Retinal pigment epithelial cell (primary cell): ENCODE measurements around the gene JAZF1.
A peak's percentile ranks its signal among the peaks of the same experiment; 100 is the strongest.

ENCODE experiments used
- DNase-seq: peaks from one replicate; pipeline ENCODE4 v3.0.0-alpha.2; 2010; ENCODE audit warnings: low read depth
- H3K4me3 ChIP-seq: 2 replicates; pipeline ENCODE4 v1.5.1; 2011; ENCODE audit warnings: mild to moderate bottlenecking, low read length, control low read depth, moderate library complexity
- CTCF ChIP-seq: conservative IDR thresholded peaks from 2 replicates; pipeline ENCODE4 v1.5.1; 2011; ENCODE audit warnings: low read depth, low read length, control low read depth, inconsistent platforms

Gene JAZF1

GRCh38 chr7:28132959-28133870 lies 47.4 kb downstream of the JAZF1 start:
- no peak for DNase-seq
- no peak for TF ChIP-seq CTCF
- no peak overlapping the region for H3K4me3 ChIP-seq

- no peak for TF ChIP-seq CTCF
- DNase-seq = no peak
- no peak overlapping the region for H3K4me3 ChIP-seq
Observed at GRCh38 chr7:28130277-28130676, 50.3 kb downstream of the JAZF1 start.

GRCh38 chr7:28128608-28129007 lies 52.0 kb downstream of the JAZF1 start:
- no peak for TF ChIP-seq CTCF
- H3K4me3 ChIP-seq = no peak overlapping the region
- peak; percentile 45 for DNase-seq

- no peak for DNase-seq
- no peak for TF ChIP-seq CTCF
Observed at GRCh38 chr7:28126410-28127041, 54.1 kb downstream of the JAZF1 start.

GRCh38 chr7:28125431-28126409 lies 54.9 kb downstream of the JAZF1 start:
- H3K4me3 ChIP-seq = no peak overlapping the region
- DNase-seq = no peak
- no peak for TF ChIP-seq CTCF

More at GRCh38 chr7:28126410-28127041, 54.1 kb downstream of the JAZF1 start:
- no peak overlapping the region for H3K4me3 ChIP-seq

GRCh38 chr7:28124413-28124812 lies 56.2 kb downstream of the JAZF1 start:
- TF ChIP-seq CTCF = no peak
- no peak for DNase-seq
- no peak overlapping the region for H3K4me3 ChIP-seq
